ENCODE measurements around the gene GMNC. TPM values are rescaled to one million over a fixed set of nuclear protein-coding genes. Genes with fewer than 3 reads are reported as not detected.

GMNC gene, protein sequence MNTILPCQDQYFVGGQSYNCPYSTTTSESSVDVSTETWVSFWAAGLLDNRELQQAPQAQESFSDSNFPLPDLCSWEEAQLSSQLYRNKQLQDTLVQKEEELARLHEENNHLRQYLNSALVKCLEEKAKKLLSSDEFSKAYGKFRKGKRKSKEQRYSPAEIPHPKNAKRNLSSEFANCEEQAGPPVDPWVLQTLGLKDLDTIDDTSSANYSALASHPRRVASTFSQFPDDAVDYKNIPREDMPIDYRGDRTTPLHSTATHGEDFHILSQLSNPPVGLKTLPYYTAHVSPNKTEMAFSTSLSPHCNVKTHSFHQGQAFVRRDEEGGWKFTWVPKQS
- under 0.01 TPM in 1 of 2 replicates, not detected in the other for total RNA-seq

DNA sequence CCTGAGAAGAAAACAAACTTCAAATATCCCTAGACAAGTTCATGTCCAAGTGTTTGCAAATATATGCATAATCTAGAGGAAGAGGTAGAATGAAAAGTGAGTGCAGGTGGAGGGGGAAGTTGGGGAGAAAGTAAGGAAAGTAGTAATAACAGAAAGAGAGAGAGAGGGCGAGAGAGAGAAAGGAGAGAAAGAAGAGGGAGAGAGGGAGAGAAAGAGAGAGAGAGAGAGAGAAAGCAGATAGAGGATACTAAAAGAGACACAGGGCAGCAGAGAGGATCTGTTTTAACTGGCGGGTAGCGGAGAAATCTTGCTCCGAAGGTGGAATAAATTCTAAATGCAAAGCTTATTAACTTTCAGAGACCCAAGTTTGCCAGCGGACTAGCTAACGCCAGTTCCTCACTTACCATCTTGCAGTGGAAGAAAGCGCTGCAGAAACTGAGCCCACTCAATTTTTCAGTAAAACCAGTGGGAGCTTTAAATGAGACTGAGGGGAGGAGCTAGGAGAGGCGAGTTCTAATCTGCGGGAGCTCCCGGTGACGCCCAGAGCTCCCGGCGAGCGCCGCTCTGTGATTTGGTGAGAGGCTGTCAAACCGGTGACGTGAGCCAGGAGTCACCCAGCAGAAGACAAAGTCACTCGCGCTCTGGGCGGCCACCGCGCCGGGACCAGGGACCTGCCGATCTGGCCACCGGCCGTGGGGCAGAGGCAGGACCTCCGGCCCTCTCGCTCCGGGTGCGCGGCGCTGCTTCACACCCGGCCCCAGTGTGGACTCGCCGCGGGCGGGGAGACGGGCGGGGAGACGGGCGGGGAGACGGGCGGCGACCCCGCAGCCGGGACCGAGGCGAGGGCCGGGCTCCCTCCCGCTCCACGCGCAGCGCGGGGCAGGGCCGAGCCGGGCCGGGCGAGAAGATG, at the start of gene GMNC:
GMNC (minus strand) TSS at position 486 of the 910 bp plus-strand sequence; CDS start at position 407, 79 bp downstream.

All from subcutaneous preadipocyte (primary cell).